GM12801 (cell line): ENCODE results near the gene PHC1.
"Not testable (repeated sequence)": the region's sequence is repeated elsewhere in the genome, so short reads cannot be mapped to it uniquely, and the experiment has no call there.

Experiments
- TF ChIP-seq, protein P1 (sequence below): IDR thresholded peaks from one replicate; pipeline ENCODE4 v1.5.1; 2011; ENCODE audit warnings: control low read depth; ENCODE audit not compliant: insufficient read length; ENCODE audit errors: extremely low read depth

Gene PHC1

DNA sequence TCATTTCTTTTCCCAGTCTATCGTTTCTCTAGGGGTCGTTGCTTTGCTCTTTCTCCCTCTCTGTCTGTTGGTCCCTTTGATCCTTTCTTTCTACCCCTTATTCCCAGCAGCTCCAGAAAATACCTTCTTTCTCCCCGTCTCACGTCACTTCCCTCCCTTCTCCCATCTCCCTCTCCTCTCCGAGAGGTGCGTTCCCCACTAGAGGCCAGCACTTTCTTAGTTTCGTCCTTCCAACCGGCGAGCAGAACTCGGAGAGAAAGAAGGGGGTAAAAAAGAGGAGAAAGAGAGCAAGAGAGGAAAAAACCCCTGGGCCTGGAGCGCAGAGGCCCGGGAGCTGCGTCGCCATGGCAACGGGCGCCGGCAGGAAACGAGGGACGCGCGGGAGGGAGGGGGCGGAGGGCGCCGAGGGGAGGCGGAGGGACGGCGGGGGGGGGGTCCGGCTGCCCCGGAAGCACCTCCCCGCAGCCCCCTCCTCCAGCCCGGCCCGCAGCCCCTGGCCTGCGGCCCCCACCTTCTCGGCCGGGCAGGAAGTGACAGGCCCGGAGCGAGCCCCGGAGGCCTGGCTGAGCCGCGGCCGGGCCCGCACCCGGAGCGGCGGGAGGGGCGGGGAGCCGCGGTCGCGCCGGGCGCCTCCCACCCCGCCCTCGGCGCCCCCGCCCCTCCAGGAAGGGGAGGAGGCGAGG, at the start of gene PHC1:
Gene PHC1, plus strand, starts transcription at position 477 of the 683 bp plus-strand sequence. CDS start 3,169 bp downstream, outside the sequence.
- TF ChIP-seq, protein P1, sequence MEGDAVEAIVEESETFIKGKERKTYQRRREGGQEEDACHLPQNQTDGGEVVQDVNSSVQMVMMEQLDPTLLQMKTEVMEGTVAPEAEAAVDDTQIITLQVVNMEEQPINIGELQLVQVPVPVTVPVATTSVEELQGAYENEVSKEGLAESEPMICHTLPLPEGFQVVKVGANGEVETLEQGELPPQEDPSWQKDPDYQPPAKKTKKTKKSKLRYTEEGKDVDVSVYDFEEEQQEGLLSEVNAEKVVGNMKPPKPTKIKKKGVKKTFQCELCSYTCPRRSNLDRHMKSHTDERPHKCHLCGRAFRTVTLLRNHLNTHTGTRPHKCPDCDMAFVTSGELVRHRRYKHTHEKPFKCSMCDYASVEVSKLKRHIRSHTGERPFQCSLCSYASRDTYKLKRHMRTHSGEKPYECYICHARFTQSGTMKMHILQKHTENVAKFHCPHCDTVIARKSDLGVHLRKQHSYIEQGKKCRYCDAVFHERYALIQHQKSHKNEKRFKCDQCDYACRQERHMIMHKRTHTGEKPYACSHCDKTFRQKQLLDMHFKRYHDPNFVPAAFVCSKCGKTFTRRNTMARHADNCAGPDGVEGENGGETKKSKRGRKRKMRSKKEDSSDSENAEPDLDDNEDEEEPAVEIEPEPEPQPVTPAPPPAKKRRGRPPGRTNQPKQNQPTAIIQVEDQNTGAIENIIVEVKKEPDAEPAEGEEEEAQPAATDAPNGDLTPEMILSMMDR: not testable (repeated sequence)

DNA sequence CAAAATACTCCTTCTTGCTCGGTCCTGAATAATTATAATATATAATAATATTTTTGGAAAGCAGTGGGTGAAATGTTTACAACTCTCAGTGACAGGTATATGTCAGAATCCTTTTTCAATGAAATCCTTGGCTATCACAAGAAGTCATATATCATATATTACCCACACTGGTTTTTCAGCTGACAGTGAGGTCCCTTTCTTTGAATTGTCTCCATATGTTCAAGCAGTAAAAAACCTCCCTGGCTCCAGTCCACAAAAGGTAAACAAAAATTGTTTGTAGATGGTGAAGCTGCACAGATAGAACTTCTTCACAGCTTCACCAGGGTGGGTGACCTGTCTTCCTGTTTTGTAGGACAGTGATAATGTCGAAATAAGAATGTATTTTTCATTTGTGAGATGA, 47.9 kb upstream of the PHC1 start:
- TF ChIP-seq, protein P1: no peak

DNA sequence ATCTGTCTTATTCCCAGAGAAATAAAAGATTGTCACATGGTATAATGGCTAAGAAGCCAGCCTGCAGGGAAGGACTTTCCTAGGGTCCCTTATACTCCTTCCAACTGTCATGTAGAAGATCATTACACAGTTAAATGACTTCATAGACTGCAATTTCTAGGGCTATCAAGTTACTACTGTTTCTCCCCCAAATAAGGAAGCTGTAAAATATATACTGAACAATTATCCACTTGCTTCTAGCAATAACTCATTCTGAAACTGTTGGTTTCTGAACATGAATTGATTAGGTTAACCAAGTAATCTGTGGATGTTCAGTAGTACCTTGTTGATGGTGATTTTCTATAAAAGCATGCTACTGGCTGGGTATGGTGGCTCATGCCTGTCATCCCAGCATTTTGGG, 47.3 kb upstream of the PHC1 start:
- TF ChIP-seq, protein P1: no peak

DNA sequence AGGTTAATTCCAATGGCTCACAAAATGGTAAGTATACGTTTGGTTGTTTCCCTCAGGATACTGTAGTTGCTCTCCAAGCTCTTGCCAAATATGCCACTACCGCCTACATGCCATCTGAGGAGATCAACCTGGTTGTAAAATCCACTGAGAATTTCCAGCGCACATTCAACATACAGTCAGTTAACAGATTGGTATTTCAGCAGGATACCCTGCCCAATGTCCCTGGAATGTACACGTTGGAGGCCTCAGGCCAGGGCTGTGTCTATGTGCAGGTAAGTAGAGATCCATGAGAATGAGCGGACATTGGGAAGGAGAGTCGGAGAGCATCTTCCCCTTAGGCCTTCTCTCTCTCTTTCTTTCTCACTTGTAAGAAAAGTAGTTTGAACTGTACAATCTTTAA, 46.5 kb upstream of the PHC1 start:
- TF ChIP-seq, protein P1: no peak

DNA sequence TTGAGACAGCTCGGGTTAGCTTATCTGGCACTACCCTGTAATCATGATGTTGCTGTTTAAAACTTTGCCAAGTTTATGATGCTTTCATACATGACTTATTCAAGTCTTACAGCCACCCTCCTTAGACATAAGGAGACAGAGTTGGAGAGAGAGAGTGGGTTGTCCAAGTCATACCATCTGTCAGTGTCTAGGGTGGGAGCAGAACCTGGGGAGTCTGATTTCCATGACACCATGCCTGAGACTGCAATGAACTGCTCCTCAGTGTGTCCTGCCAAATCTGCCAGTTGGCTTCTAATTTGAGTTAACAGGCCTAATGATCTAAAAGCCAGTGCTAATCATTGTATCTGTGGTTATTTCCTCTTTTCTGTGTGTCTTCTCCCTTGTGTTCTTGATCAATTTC, 43.7 kb upstream of the PHC1 start:
- TF ChIP-seq, protein P1: no peak

DNA sequence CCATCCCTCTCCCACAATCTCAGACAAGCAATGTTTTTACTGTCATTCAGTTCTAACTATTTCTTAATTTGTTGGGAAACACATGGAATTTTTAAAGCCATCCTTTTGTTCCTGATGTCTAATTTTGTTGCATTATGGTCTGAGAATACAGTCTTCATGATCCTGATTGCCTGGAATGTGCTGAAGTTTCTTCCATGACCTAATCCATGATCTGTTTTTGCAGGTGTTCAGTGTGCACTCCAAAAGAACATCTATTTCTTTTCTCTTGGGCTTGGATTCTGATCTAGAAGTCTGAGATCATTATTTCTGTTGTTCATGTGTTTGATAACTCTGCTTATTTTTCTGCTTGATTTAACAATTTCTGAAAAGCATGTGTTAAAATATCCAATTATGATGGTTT, 43.2 kb upstream of the PHC1 start:
- TF ChIP-seq, protein P1: no peak

DNA sequence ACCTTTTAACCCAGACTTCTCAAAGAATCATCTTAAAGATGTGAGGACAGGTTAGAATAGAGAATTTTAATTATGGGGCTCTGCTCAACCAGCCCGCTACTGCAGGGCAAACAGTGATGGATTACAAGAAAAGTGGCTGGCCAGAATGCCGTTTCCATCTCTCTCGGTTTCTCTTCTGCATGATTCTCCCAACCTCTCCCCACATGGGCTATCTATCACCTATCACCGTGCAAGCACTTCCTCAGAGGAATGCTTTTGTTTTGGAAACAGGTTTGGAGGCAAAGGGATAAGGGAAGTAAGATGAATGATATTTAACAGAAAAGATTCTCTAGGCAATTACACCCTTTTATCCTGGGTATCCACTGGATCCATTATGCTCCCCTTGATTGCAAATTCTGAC, 37.4 kb upstream of the PHC1 start:
- TF ChIP-seq, protein P1: no peak
